A673 (cell line): ENCODE measurements around the gene THADA.

Experiments used
- EZH2 ChIP-seq: fragments of 200-600 bp; sonication (generic); IDR thresholded peaks from 2 replicates; pipeline ENCODE4 v1.6.1; 2017; ENCODE audit warnings: borderline replicate concordance, low read depth, mild to moderate bottlenecking, mixed read lengths, antibody characterized with exemption, low read length; ENCODE audit not compliant: poor library complexity, severe bottlenecking
- TF ChIP-seq, protein P1 (sequence below): fragments of 300-800, 200-600 bp; sonication (generic); conservative IDR thresholded peaks from 2 replicates; pipeline ENCODE4 v1.5.1; 2017; ENCODE audit warnings: low read depth, mild to moderate bottlenecking, antibody characterized with exemption, low read length, moderate library complexity, mixed read lengths

- TF ChIP-seq, protein P1, sequence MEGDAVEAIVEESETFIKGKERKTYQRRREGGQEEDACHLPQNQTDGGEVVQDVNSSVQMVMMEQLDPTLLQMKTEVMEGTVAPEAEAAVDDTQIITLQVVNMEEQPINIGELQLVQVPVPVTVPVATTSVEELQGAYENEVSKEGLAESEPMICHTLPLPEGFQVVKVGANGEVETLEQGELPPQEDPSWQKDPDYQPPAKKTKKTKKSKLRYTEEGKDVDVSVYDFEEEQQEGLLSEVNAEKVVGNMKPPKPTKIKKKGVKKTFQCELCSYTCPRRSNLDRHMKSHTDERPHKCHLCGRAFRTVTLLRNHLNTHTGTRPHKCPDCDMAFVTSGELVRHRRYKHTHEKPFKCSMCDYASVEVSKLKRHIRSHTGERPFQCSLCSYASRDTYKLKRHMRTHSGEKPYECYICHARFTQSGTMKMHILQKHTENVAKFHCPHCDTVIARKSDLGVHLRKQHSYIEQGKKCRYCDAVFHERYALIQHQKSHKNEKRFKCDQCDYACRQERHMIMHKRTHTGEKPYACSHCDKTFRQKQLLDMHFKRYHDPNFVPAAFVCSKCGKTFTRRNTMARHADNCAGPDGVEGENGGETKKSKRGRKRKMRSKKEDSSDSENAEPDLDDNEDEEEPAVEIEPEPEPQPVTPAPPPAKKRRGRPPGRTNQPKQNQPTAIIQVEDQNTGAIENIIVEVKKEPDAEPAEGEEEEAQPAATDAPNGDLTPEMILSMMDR, result no peak
- no peak for TF ChIP-seq EZH2
Observed at GRCh38 chr2:43405829-43406228, 190.0 kb downstream of the THADA start.
